ENCODE measurements around the gene CACHD1. TPM values are rescaled to one million over a fixed set of nuclear protein-coding genes. Genes with fewer than 3 reads are reported as not detected.

The CACHD1 gene
- total RNA-seq, 2 experiments from 2014 or later = 0.36 TPM

DNA sequence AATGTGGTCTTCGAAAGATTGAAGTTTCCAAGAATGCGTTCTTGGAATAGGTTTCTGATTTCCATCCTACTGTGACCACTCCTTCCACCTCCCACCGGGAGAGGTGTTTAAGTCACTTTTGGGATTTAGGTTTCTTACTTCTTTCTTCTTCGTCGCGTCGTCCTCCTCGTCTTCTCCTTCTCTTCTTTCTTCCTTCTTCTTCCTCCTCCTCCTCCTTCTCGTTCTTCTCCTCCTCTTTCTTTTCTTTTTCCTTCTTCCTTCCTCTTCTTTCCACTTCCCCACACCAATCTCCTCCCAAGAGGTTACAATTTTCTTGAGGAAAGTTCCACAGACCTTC lies 2.1 kb downstream of the CACHD1 start:
- ChIA-PET CTCF (no interaction called here), POLR2A (interaction anchor here (0.7 kb wide), 1 partner anchor 351 kb away, joined by 3 read pairs; no protein-coding TSS in a partner anchor)

DNA sequence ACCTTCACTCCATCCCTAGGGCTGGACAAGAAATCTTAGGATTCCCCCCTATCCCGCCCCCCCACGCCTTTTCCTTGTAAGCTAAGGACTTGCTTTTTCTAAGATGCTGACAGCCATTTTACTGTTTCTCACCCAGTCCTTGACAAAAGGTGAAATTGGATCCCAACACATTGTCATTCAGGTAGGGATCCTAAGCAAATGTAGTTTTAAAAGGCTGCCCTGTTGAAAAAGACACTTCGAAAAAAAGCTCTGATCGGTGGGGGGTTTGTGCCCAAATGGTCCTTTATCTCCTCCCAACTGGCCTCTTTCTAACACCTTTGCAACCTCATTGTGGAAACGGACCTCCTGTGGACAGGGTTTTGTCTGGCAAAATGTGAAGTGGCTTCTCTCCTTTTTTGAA lies 2.9 kb downstream of the CACHD1 start:
- POLR2A ChIA-PET = interaction anchor here (0.7 kb wide), 1 partner anchor 351 kb away, joined by 3 read pairs; no protein-coding TSS in a partner anchor
- CTCF ChIA-PET = no interaction called here

DNA sequence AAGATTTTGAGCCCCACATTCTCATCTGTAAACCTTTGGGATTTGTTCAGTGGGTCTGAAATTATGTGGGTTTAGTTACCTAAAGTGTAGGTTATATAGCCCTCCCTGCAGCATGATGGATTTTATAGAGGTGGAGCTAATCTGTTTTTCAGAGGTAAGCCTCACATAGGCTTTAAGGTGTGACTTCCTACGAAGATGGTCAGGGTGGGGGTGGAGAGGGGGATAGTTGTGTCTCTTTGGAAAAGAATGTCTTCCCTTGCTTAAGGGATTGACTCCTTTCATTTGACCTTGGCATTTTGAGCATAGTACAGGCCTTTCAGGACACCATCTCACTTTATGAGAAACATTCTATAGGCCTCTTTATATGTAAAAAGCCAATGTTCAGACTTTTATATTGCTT lies 3.4 kb downstream of the CACHD1 start:
- ChIA-PET POLR2A (no interaction called here), CTCF (no interaction called here)

DNA sequence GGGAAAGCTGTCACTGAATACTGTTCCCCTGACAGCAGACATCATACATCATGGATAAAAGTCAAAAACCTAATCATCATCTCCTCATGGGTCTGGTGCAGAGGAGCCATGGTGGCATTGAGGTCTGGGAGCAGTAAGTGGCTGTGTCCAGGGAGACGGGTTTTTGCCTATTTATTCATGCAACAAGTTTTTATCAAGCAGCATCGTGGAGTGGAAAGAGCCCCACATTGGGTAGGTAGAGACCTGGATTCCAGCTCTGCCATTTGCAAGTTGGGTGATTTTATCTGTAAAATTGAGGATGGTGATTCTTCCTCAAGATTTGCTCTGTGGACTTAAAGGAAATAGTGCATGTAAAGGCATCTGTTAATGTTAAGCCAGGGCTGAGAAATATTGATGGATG lies 4.2 kb downstream of the CACHD1 start:
- CTCF ChIA-PET = no interaction called here

DNA sequence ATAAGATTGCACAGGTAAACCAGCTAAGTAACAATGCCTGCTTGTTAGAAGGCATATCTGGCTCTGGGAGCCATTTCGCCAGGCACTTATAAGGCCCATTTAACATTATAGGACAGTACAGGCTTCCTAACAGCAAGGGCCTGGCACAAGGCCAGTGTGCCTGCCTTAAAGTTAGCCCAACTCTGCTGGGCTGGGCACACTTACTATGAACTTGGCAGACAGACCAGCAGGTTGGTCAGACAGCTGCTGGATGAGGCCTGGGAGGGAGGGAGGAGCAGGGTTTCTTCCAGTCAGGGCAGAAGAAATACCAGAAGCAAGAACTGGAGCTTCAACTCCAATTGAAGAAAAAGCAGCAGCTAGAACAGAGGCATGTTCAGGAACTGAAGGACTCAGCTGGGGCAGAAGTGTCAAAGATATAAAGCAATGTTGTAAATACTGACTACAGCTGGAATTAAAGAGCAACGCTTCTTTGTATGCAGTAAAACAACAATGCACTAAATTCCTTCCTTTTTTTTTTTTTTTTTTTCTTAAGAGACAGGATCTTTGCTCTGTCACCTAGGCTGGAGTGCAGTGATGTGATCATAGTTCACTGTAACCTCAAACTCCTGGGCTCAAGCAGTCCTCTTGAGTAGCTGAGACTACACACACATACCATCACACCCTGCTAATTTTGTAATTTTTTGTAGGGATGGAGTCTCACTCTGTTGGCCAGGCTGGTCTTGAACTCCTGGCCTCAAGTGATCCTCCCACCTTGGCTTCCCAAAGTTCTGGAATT lies 4.9 kb downstream of the CACHD1 start:
- CTCF ChIA-PET = no interaction called here
- POLR2A ChIA-PET = no interaction called here

More for the DNA sequence above, 4.2 kb downstream of the CACHD1 start:
- POLR2A ChIA-PET = no interaction called here

DNA sequence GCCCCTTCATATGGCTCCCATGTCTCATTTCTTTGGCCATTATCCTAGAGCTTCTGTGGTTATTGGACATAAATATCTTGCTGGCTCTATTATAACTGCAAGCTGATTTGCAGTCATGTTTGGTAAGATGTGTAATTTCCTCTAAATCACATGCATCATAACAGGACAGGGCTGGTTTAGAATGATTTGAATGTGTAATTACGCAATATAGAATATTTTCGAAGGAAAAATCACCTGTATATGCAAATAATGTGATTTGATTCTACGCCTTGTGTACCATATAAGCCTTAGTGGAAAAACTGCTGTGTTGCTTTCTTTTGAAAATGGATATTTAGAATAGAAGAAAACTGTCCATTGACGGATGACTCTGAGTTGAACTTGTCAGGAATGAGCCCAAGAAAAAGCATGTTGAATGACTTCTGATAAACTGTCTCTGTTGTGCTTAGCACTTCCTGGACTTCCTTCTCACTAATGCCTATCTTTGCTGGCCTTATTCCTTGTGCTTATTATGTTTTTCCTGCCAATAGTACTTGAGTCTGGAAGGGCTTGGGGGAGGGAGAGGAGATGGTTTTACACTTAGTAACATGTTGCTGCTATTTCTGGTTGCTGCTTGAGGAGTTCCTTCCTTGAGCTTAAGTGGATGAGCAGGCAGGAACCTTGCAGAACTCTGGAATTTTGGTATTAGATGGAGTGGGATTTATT lies 6.5 kb downstream of the CACHD1 start:
- CTCF ChIA-PET = no interaction called here
- POLR2A ChIA-PET = no interaction called here

DNA sequence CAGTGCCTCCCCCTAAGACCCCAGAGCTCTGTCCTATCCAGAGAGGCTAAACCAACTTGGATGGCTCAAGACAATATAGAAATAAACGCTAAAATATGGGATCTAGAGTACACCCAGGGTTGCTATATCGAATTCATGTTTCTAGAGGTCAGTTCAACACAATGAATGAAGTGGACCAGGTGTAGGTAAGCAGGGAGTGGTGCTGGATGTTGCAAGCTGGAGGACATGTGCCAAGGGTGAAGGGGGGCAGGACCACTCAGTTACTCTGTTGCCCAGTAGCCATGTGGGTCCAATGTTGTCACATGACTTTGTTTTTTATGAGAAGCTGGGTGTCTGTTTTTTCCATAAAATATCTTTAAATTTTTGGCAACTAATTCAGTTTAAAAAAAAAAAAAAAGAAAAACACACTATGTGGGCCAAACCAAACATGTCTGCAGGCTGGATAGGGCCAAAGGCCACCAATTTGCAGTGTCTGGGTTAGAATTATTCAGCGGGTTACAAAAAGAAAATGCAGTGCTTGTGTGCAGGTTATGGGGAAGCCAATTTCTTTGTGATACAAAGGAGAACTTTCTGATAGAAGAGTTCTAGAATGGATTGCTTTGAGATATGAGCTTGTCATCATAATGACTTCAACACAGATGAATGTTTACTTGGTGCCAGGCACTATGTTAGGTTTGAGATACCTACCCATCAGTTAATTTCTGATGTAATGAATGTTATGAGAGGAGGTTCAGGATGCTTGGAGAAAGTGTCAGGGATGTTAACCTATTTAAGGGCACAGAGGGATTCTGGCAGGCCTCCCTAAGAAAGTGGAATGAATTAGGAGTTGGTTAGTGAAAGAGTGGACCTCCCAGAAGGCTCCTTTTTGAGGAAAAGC lies 8.9 kb downstream of the CACHD1 start:
- ChIA-PET POLR2A (no interaction called here), CTCF (no interaction called here)

DNA sequence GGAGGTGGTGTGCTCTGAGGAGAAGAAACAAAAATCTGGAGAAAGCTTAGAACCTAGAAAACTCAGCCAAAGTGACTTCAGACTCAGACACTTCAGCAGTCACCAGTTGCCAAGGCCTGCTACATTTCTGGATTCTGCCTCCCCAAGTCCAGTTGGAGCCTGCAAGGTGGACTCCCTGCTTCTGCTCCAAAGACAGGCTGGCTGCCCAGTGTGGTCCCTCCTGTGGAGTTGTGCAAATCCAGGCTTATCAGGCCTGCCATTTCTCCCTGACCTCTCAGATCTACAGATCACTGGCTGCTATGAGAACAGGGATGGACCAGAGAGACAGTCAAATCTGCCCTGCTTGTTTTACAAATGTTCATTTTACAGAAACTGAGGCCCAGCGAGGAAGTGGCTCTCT lies 9.9 kb downstream of the CACHD1 start:
- ChIA-PET CTCF (no interaction called here), POLR2A (no interaction called here)

DNA sequence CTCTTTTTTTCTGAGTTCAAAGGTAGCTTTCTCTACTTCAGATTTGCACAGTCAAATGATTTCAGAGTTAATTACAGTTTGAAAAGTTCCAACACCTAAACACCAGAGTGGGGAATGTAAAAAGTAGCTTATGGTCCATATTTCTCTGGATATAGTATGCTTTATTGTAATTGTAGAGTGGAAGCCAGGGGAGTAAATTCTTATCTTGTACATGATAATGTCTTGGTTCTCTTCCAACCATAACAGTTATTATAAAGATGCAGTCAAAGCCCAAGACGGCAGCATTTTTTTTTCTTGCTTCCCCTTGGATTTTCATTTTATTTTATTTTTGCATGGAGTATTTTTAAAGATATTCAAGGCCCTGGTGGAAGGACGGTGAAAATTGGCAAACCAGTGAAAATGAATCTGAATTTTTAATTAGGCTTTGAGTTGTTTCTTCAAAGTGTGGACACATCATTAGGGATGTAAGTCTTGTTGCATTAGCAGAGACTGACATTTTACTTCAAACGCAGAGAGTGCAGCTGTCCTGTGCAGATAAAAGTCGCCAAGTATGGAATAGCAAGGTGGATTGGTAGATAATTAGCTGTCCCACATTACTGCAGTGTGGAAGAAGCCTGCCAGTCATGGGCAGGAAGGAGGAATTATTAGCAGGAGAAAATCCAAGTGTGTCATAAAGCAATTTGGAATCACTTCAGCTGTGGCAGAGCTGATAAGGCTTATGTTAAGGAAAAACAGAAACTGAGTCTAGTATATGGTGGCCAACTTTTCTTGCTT lies 11.3 kb downstream of the CACHD1 start:
- ChIA-PET POLR2A (no interaction called here), CTCF (interaction anchor here (0.7 kb wide), 1 partner anchor 353 kb away, joined by 4 read pairs; no protein-coding TSS in a partner anchor)

DNA sequence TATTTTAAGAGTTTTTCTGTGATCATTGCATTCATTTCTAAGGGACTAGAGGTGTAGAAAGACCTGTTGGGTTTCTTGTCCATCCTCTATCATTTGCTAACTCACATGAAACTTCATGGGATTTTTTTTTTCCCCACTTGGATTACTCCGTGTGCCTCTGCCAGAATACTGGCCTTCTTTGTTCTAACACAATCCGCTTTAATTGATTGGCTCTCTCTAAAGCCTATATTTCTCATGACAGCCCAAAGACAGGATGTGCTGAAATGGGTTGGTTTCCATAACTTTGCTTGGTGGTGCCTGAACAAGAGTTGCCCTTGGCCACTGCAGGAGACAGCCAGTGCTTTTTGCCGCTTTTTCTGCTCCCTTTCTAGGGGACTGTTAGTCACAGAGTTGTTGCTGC lies 12.2 kb downstream of the CACHD1 start:
- ChIA-PET CTCF (no interaction called here), POLR2A (no interaction called here)

DNA sequence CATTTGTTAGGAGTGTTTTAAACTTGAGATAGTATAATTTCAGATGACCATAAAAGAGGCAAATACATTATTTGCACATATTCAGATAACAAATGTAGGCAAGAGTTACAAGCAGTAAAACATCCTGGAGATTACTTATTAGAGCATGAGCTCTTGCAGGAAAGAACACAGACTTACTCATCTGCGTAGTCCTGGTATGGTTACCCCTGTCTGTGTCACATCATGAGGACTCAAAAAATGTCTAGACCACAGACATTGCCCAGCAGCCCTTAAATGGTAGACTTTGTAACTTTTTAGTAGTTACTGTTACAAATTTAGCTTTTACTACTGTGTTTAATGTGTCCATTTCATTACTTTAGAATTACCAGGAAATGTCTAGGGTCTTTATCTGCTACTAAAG lies 12.8 kb downstream of the CACHD1 start:
- POLR2A ChIA-PET = no interaction called here
- CTCF ChIA-PET = no interaction called here

DNA sequence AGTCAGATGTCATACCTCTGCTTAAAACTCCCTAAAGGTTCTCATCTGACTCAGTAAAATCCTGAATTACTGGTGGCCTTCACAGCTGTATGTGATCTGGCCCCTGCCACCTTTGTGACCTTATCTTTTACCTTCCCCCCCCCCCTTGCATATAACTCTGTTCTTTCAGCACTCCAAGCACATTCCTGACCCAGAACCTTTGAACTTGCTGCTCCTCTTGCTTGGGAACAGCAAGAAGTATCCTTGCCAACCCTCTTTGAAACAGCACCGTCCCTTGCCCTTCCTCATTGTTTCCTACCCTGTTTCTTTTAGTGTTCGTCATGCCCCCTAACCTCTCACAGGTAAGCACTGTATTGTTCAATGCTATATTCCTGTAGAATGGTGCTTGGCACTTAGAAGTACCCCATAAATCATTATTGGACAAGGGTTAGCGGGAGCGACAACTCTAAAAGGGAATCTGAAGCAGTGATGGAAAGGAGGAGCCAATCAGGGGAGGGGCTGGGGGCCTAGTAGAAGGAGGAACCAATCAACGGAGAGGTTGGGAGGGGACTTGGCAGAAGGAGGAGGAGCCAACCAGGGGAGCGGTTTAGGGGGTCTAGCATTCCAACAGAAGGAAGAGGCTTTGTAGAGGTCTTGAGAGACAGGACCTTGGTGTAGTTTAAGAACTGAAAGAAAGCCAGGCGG lies 13.9 kb downstream of the CACHD1 start:
- CTCF ChIA-PET = no interaction called here
- POLR2A ChIA-PET = no interaction called here

DNA sequence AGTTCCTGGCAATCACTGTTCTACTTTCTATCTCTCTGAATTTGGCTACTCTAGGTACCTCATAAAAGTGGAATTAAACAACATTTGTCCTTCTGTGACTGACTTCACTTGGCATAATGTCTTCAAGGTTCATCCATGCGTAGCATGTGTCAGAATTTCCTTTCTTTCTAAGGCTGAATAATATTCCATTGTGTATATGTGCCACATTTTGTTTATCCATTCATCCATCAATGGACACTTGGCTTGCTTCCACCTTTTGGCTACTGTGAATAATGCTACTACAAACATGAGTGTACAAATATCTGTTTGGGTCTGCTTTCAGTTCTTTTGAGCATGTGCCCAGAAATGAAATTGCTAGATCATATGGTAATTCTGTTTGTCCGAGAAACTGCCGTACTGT lies 14.7 kb downstream of the CACHD1 start:
- CTCF ChIA-PET = no interaction called here
- POLR2A ChIA-PET = no interaction called here

DNA sequence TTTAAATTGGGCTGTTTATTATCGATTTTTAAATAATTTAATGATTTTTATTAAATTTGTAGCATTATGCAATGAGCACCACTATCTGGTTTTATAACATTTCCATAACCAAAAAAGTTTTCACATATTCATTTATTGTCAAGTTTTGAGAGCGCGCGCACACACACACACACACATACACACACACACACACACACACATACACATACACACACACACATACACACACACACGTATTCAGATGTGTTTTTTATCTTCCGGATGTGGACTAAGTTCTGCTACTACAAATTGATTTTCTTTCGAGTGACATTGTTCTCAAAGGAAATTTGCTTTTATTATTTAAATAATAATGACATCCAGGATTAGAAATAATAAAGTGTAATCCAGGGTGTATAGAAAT lies 16.3 kb downstream of the CACHD1 start:
- ChIA-PET CTCF (no interaction called here), POLR2A (no interaction called here)

DNA sequence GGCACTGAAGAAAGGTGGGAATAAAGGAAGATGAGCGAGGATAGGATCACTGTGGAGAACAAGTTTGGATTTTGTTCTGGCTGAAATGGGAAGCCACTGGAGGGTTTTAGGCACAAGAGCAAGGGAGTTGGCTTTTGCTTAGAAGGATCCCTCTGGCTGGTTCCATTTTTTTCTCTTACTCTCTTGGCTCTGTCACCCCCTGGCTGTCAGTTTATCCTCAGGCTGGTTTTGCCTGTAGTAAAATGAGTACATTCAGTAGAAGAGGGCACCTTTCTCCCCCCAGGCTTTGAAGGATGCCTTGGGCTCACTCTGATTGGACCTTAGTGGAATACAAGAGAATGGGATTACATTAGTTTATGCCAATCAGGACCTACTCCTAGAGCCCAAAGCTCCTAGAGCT lies 17.1 kb downstream of the CACHD1 start:
- ChIA-PET CTCF (no interaction called here), POLR2A (no interaction called here)

DNA sequence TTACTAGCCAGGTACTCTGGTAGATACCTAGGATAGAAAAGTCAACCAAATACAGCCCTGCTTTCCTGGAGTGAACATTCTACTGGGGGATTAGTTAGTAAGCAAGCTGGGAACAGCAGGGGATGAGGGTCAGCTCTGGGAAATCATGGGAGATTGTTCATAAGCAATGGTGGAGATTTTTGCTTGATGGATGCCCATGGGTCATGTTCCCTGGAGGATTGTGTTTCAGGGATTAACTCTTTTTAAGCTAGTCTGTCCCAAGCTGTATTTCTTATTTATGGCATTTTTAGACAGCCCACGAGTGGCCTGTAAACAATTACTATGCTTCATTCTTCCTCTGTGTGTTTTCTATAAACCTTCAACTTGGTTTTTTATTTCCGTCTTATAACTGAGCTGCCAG lies 18.9 kb downstream of the CACHD1 start:
- ChIA-PET CTCF (no interaction called here), POLR2A (no interaction called here)

DNA sequence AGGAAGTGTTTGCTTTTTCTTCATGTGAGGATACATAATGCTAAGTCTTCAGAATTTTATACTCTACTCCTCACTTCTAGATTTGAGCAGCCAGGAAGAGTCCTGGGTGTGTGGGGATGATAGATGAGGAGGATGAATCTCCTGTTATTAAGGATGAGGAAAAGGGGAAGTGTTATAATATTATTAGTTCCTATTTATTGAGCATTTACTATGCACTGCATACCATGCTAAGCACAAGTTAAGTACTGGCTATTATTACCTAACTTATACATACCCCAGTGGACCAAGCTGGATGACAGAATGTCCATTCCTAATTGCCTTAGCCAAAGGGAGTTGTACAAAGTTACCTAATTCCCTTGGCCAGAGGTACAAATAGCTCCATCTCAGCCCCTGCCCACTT lies 19.8 kb downstream of the CACHD1 start:
- POLR2A ChIA-PET = no interaction called here
- CTCF ChIA-PET = no interaction called here

DNA sequence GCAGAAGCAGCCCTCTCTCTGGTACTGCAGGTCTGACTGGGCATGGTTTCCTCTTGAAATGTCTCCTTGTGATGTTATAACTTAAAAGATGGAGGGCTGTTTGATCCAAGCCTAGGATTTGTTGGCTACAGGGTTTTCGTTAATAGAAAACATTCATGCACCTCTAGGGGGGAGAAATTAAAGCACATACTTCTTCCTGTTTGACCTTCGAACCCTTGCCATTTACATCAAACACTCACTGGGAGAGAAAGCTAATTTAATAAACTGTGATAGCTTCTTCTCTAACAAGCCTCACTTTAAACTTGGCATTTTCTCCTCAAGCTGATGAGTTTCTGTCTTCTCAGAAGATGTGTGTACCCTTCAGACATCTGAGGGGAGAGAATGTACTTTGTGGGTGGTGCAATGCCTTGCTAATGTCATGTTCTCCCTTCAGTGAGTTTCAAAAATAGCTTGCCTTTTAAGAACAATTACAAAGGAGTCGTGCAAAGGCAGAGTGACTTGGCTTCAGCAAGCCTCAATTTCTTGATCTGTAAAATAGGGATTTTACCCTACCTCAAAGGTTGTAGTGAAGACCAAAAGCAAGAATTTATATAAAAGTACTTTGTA lies 20.4 kb downstream of the CACHD1 start:
- POLR2A ChIA-PET = no interaction called here
- CTCF ChIA-PET = no interaction called here

DNA sequence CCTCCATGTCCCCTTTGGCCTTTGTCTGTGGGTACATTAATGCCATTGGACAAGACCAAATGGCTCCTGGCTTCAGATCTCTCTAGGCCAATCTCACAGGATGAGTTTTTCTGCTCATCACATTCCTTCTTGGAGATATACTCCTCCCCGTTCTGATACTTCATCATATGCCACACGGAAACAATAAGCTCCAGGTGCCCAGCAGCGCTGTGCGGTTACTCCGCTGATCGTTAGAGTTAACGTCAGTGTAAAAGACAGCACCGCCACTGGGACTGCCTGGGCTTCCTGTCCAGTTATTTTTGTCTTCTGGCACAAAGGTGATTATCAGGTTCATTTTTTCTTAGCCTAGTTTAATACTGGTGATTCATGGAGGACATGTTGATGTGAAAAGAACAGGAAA lies 22.5 kb downstream of the CACHD1 start:
- CTCF ChIA-PET = no interaction called here
- POLR2A ChIA-PET = no interaction called here
